Gastrocnemius medialis (tissue), 4 donors: ENCODE data around the gene TEX2. TPM values are rescaled to one million over a fixed set of nuclear protein-coding genes. Genes with fewer than 3 reads are reported as not detected.

Experiments used
- ATAC-seq, 2 donors: fragments of 150-250 bp; one replicate each; pipeline ENCODE4 v1.9.1; 2016
- DNase-seq, 2 donors: peaks; one replicate each; pipeline ENCODE4 v3.0.0-alpha.2; 2019
- H3K27ac ChIP-seq, 4 donors: fragments of 200-600 bp; sonication (generic); 1 replicate in 1 of 4; 2 replicates in 3 of 4; pipeline ENCODE4 v1.5.1; 2016 to 2018; ENCODE audit warnings: mild to moderate bottlenecking in 2 of 4, moderate library complexity in 1 of 4
- H3K27me3 ChIP-seq, 3 donors: fragments of 200-600 bp; sonication (generic) in 2 of 3; 1 replicate in 1 of 3; 2 replicates in 2 of 3; pipeline versions ENCODE4 v1.5.1 to v1.6.0; 2016 to 2019; ENCODE audit warnings: mild to moderate bottlenecking in 1 of 3, moderate library complexity in 1 of 3
- H3K36me3 ChIP-seq, 2 donors: fragments of 200-600 bp; sonication (generic) in 1 of 2; one replicate each; pipeline ENCODE4 v1.5.1; 2017 to 2018
- H3K4me1 ChIP-seq, 2 donors: fragments of 200-600 bp; sonication (generic) in 1 of 2; one replicate each; pipeline ENCODE4 v1.5.1; 2016 to 2017; ENCODE audit warnings: mild to moderate bottlenecking in 2 of 2
- H3K4me3 ChIP-seq, 4 donors: fragments of 200-600 bp; sonication (generic) in 3 of 4; 1 replicate in 1 of 4; 2 replicates in 3 of 4; pipeline ENCODE4 v1.5.1; 2016 to 2019; ENCODE audit warnings: mild to moderate bottlenecking in 2 of 4
- H3K9me3 ChIP-seq, 3 donors: fragments of 200-600 bp; sonication (generic) in 2 of 3; 1 replicate in 1 of 3; 2 replicates in 2 of 3; pipeline ENCODE4 v1.5.1; 2016 to 2019
- CTCF ChIP-seq, 5 experiments: fragments of 450-650 bp in 3 of 5; fragments of 200-600 bp in 2 of 5; sonication (generic) in 2 of 5; IDR thresholded peaks in 4 of 5; conservative IDR thresholded peaks in 1 of 5; 1 replicate in 4 of 5; 2 replicates in 1 of 5; pipeline ENCODE4 v1.5.1; 2016 to 2019; ENCODE audit warnings: antibody characterized with exemption in 5 of 5, mild to moderate bottlenecking in 3 of 5, moderate library complexity in 3 of 5
- POLR2A ChIP-seq, 2 donors: fragments of 450-650 bp; IDR thresholded peaks; one replicate each; pipeline ENCODE4 v1.6.1; 2017; ENCODE audit warnings: antibody characterized with exemption in 2 of 2, mild to moderate bottlenecking in 2 of 2, moderate library complexity in 2 of 2
- in situ Hi-C, 4 donors: fragments of 200-750 bp; cut with MboI; loops; one replicate each; pipeline versions ENCODE4 v1.15.0 to v1.8.0; 2017; ENCODE audit warnings: low sequenced_read_pairs in 4 of 4
- intact Hi-C: fragments of 100-400 bp; cut with DNase I; formaldehyde crosslinking; loops from one replicate; pipeline ENCODE4 v1.15.1; 2023; ENCODE audit warnings: low total_unique reads
- total RNA-seq, 4 donors: library from RNA; depleted of rRNA; stranded (reverse); fragments of >200 nt; gene quantifications; one replicate each; pipeline versions ENCODE4 v1.1.0 to v1.2.3, GENCODE V29; 2016

TEX2 gene
- total RNA-seq, 4 donors from 2014 or later, result 39.0 to 91.1 (median 77.4) TPM

GRCh38 chr17:64099543-64099942, 163.5 kb downstream of the TEX2 start:
- H3K9me3 ChIP-seq, result no peaks in the 10 kb centered on the region
- ATAC-seq (no peak), DNase-seq (no peak)
- H3K27ac ChIP-seq, result no peak overlapping the region
- in situ Hi-C loops, result no loop called here
- intact Hi-C loops, result loop anchor here (1.0 kb wide), 1 partner anchor 35 kb away; no protein-coding TSS in a partner anchor
- no peak overlapping the region for H3K4me3 ChIP-seq
- H3K27me3 ChIP-seq, result no peaks in the 10 kb centered on the region
- TF ChIP-seq POLR2A (IDR thresholded peaks at IDR 0.05) (no peak), CTCF (IDR thresholded peaks at IDR 0.05 in 4 of 5, conservative IDR thresholded peaks at IDR 0.05 in 1 of 5) (no peak)
- no peaks in the 10 kb centered on the region for H3K36me3 ChIP-seq
- peaks cover 0 to 7% of the 10 kb centered on the region in 2 donors for H3K4me1 ChIP-seq

Other genes with a start within 250 kb of the TEX2 start
- gene ICAM2, start 242.6 kb downstream of the TEX2 start, total RNA-seq, result 10 to 100 TPM; 39.7 to 82.4 (median 56.3) TPM
- 10 to 100 TPM in 3 of 4 donors, 1 to 10 TPM in 1; 9.7 to 27.5 (median 13.8) TPM for gene ERN1, start 133.1 kb downstream of the TEX2 start, total RNA-seq
- gene PECAM1, start 127.6 kb upstream of the TEX2 start, total RNA-seq, result 10 to 100 TPM; 35.1 to 71.5 (median 51.3) TPM
- gene MILR1, start 185.9 kb upstream of the TEX2 start, total RNA-seq, result 1 to 10 TPM in 2 of 4 donors, under 1 TPM in 1, not detected in 1; 0.76 to 3.3 (median 2.2) TPM
- 1 to 10 TPM; 1.4 to 5.6 (median 2.6) TPM for gene POLG2, start 233.8 kb upstream of the TEX2 start, total RNA-seq
- 100 to 1,000 TPM; 450 to 771 (median 541) TPM for gene DDX5, start 243.0 kb upstream of the TEX2 start, total RNA-seq
- gene CEP95, start 243.7 kb upstream of the TEX2 start, total RNA-seq, result 10 to 100 TPM in 3 of 4 donors, 1 to 10 TPM in 1; 6.5 to 18.8 (median 17.7) TPM